ENCODE results near the gene RPL39L.

Gene RPL39L

DNA sequence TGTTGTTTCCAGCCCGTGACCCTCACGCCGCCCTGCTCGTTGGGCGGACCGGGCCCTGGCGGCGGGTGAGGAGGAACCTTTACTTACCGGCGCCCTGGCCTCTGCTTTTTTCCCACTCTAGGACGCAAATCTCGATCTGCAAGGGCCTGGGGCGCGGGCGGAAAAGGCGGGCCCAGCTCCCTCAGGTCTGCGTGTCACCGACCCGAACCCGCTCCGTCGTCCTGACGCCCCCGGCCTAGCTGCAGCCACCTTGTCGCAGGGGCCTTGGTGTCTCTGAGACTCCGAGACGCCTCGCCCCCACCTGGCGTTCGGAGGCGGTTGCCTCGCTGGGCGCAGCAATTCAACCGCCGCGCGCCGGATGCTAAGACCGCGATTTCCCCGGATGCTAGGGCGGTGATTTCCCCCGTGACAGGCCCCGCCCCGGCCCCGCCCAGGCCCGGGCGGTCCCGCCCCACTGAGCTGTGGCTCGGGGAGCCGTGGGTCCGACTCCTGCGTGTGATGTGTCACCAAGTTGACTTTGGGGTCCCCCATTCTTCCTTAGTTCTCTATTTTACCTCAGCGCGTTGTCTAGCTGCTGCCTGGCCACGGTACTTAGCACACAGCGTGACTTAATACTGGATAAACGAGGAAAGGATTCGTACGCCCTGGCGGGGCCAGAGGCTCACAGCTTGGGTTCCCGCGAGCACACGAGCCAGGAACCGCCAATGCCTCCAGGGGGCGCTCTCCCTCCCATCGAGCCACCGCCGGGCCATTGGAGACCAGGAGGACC lies at the start of gene RPL39L:
Gene RPL39L, minus strand, starts transcription at position 371 of the 769 bp plus-strand sequence. CDS start 18,196 bp downstream, outside the sequence.
- TF ChIP-seq MAX (IDR thresholded peaks at IDR 0.05; ENCODE audit: low read depth, low read length) (peak; percentile 79), POLR2A (IDR thresholded peaks at IDR 0.05; ENCODE audit: extremely low read depth, insufficient read length) (peak; percentile 84), CTCF (IDR thresholded peaks at IDR 0.05; ENCODE audit: low read depth, low read length) (peak; percentile 81), MYC (IDR thresholded peaks at IDR 0.05; ENCODE audit: low read depth, low read length) (peak; percentile 82)
- H3K4me3 ChIP-seq (ENCODE audit: low read depth, low read length), result peak within 1 kb of the TSS; percentile 71
- DNase-seq (ENCODE audit: low read depth), result peak; percentile 93

DNA sequence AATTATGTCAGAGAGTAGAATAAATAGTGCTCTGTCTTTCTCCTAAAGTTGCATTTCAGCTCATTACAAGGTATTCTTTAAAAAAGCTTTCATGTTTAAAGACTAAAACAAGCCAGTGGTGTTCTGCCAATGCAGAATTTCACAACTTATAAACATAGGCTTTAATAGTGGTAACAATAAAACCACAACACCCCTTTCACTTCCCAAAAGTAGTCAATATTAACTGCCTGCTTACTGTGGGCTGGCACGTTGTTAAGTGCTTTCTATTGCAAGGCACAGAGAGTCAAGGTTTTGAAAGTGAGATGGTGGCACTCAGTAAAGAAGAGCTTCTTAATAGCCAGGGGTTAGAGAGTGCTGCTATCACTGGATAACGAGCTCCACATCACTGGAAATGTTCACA lies 49.6 kb upstream of the RPL39L start:
- H3K4me3 ChIP-seq (ENCODE audit: low read depth, low read length), result no peak overlapping the region
- peak; percentile 14 for DNase-seq (ENCODE audit: low read depth)
- TF ChIP-seq MYC (IDR thresholded peaks at IDR 0.05; ENCODE audit: low read depth, low read length) (no peak), POLR2A (IDR thresholded peaks at IDR 0.05; ENCODE audit: extremely low read depth, insufficient read length) (no peak), MAX (IDR thresholded peaks at IDR 0.05; ENCODE audit: low read depth, low read length) (no peak), CTCF (IDR thresholded peaks at IDR 0.05; ENCODE audit: low read depth, low read length) (no peak)

- no peak overlapping the region for H3K4me3 ChIP-seq (ENCODE audit: low read depth, low read length)
- no peak for DNase-seq (ENCODE audit: low read depth)
- TF ChIP-seq CTCF (IDR thresholded peaks at IDR 0.05; ENCODE audit: low read depth, low read length) (no peak), POLR2A (IDR thresholded peaks at IDR 0.05; ENCODE audit: extremely low read depth, insufficient read length) (no peak), MYC (IDR thresholded peaks at IDR 0.05; ENCODE audit: low read depth, low read length) (no peak), MAX (IDR thresholded peaks at IDR 0.05; ENCODE audit: low read depth, low read length) (no peak)
These were observed 47.6 kb upstream of the RPL39L start for GRCh38 chr3:187186801-187187421.

DNA sequence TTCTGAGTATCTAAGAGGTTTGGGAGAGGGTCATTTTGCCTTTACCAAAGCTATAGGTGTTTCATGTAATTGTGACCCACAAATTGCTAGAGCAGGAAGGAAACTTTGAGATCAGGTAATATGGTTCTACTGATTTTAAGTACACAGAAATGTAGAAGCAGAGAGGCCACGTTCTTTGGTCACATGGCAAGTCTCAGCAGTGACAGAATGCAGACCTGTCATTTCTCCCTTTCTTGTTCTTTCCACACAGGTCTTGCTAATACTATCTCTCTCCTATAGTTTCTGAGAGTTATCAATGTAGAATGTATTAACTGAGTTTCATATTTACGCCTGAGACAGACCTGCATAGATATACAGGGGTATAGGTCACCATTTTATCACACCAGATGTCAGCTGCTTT lies 47.1 kb upstream of the RPL39L start:
- H3K4me3 ChIP-seq (ENCODE audit: low read depth, low read length), result no peak overlapping the region
- TF ChIP-seq CTCF (IDR thresholded peaks at IDR 0.05; ENCODE audit: low read depth, low read length), result no peak
- no peak for TF ChIP-seq MAX (IDR thresholded peaks at IDR 0.05; ENCODE audit: low read depth, low read length)
- no peak for DNase-seq (ENCODE audit: low read depth)

GRCh38 chr3:187185759-187186158 lies 46.5 kb upstream of the RPL39L start:
- no peak for DNase-seq (ENCODE audit: low read depth)
- TF ChIP-seq POLR2A (IDR thresholded peaks at IDR 0.05; ENCODE audit: extremely low read depth, insufficient read length) (no peak), CTCF (IDR thresholded peaks at IDR 0.05; ENCODE audit: low read depth, low read length) (no peak), MYC (IDR thresholded peaks at IDR 0.05; ENCODE audit: low read depth, low read length) (no peak), MAX (IDR thresholded peaks at IDR 0.05; ENCODE audit: low read depth, low read length) (no peak)
- H3K4me3 ChIP-seq (ENCODE audit: low read depth, low read length), result no peak overlapping the region
